ENCODE measurements around the gene TOP3A. TPM values are rescaled to one million over a fixed set of nuclear protein-coding genes. Genes with fewer than 3 reads are reported as not detected.
A peak's percentile ranks its signal among the peaks of the same experiment; 100 is the strongest.

The TOP3A gene
- total and polyA plus RNA-seq, 2 of the 4 experiments (the other 2 are of a cell fraction): 13.4 to 21.3 TPM

- WGBS, 2 experiments (ENCODE audit: extremely low coverage in 2 of 2, insufficient read length in 1 of 2): 67% methylated on average over 6 of the region's 11 CpGs; no CpG with 5 or more reads in 1 of the 2 experiments
- H3K14ac ChIP-seq (replicated peaks; ENCODE audit: low read depth, low read length): no peak overlapping the region
- ChIA-PET POLR2A (ENCODE audit: unreplicated experiment) (interaction anchor here (0.5 kb wide), 1 partner anchor 8 kb away, joined by 3 read pairs; no protein-coding TSS in a partner anchor), CTCF (no interaction called here)
- no TSS peak for BruUV-seq (replicated peaks)
- H2AK9ac ChIP-seq (replicated peaks; ENCODE audit: low read depth, low read length, poor library complexity): peak overlapping the region; percentile 50
- ATAC-seq (ENCODE audit: low read depth) (no peak), DNase-seq (no peak)
- peak overlapping the region; percentile 82 to 94; a peak in 3 of 4 replicates for H4K8ac ChIP-seq (ENCODE audit: low read depth in 2 of 2, low read length in 2 of 2)
- peak overlapping the region; percentile 45; the same call in 1 of the 2 replicates for H2AK5ac ChIP-seq (ENCODE audit: low read depth, low read length)
- H3K4me3 ChIP-seq (ENCODE audit: insufficient read depth, low read depth, low read length): peak overlapping the region; percentile 88
- peak overlapping the region; percentile 12 for H2AFZ ChIP-seq (replicated peaks; ENCODE audit: low read length, poor library complexity)
- H3K23ac ChIP-seq (ENCODE audit: low read depth, low read length): no peak overlapping the region
- H3K27ac ChIP-seq (ENCODE audit: insufficient read depth, low read length): peak overlapping the region; percentile 83; the same call in 1 of the 2 replicates
- intact Hi-C loops (cut with micrococcal nuclease) (no loop called here), dilution Hi-C loops (cut with HindIII; ENCODE audit: low sequenced_read_pairs, unreplicated experiment) (no loop called here), in situ Hi-C loops (cut with MboI; ENCODE audit: low sequenced_read_pairs) (no loop called here)
- no peak overlapping the region for H2BK120ac ChIP-seq (ENCODE audit: low read depth, low read length)
- no peak overlapping the region; the same call in 1 of the 2 replicates for H4K5ac ChIP-seq (ENCODE audit: low read depth, low read length)
- TF ChIP-seq MAZ (IDR thresholded peaks at IDR 0.05; ENCODE audit: borderline replicate concordance, low read depth, low read length) (no peak), MAFK (IDR thresholded peaks at IDR 0.05; ENCODE audit: low read depth, low read length) (no peak), CTCF (conservative IDR thresholded peaks at IDR 0.05; ENCODE audit: low read depth, low read length) (no peak), NFE2L2 (IDR thresholded peaks at IDR 0.05; ENCODE audit: low read depth, low read length) (no peak), SMC3 (IDR thresholded peaks at IDR 0.05; ENCODE audit: low read depth, low read length) (no peak), MXI1 (IDR thresholded peaks at IDR 0.05; ENCODE audit: borderline replicate concordance, low read depth, low read length) (no peak), RCOR1 (IDR thresholded peaks at IDR 0.05; ENCODE audit: insufficient replicate concordance, low read length) (no peak), ELK1 (IDR thresholded peaks at IDR 0.05; ENCODE audit: borderline replicate concordance, low read depth, low read length) (no peak), CHD1 (IDR thresholded peaks at IDR 0.05; ENCODE audit: low read depth, low read length) (no peak), USF2 (IDR thresholded peaks at IDR 0.05; ENCODE audit: low read depth, low read length) (no peak), BHLHE40 (IDR thresholded peaks at IDR 0.05; ENCODE audit: low read depth, low read length) (no peak), FOS (IDR thresholded peaks at IDR 0.05; ENCODE audit: low read depth, low read length) (no peak), POLR2A (IDR thresholded peaks at IDR 0.05; ENCODE audit: low read depth, low read length) (no peak), RFX5 (IDR thresholded peaks at IDR 0.05; ENCODE audit: low read depth, low read length) (no peak), RAD21 (IDR thresholded peaks at IDR 0.05; ENCODE audit: low read length) (no peak), CEBPB (IDR thresholded peaks at IDR 0.05; ENCODE audit: low read depth, low read length) (no peak)
- H3K4me1 ChIP-seq (ENCODE audit: control insufficient read depth, insufficient read depth, low read length): peaks cover 10% of the 10 kb centered on the region
- no peaks in the 10 kb centered on the region for H3K27me3 ChIP-seq (ENCODE audit: control insufficient read depth, insufficient read depth, low read length)
- H3K36me3 ChIP-seq (ENCODE audit: control insufficient read depth, insufficient read depth, low read length): peaks cover 30% of the 10 kb centered on the region
- H3K18ac ChIP-seq (ENCODE audit: low read depth, low read length): no peak overlapping the region
- peak overlapping the region; percentile 89 for H3K4me2 ChIP-seq (ENCODE audit: low read depth, low read length)
- no peak overlapping the region for H3K56ac ChIP-seq (ENCODE audit: extremely low read depth, insufficient read depth, low read length)
- H3K79me1 ChIP-seq (ENCODE audit: low read depth in 1 of 2, low read length in 2 of 2): peaks cover 26 to 93% of the 10 kb centered on the region in 2 experiments
- H3K9me1 ChIP-seq (ENCODE audit: insufficient read depth, low read length): peaks cover 23% of the 10 kb centered on the region
- no peak overlapping the region for H4K91ac ChIP-seq (ENCODE audit: insufficient read depth, low read depth, low read length)
- no peak overlapping the region for H2BK5ac ChIP-seq (ENCODE audit: low read depth, low read length, poor library complexity, severe bottlenecking)
- H4K20me1 ChIP-seq (ENCODE audit: insufficient read depth, low read length): peaks cover 50% of the 10 kb centered on the region
- no peaks in the 10 kb centered on the region for H3K9me3 ChIP-seq (ENCODE audit: control insufficient read depth, insufficient read depth, low read length)
- H2BK15ac ChIP-seq (ENCODE audit: low read depth, low read length): no peak overlapping the region
- no peak overlapping the region for H3K4ac ChIP-seq (ENCODE audit: low read depth, low read length)
- H3K9ac ChIP-seq (ENCODE audit: low read depth, low read length): peak overlapping the region; percentile 81; the same call in 1 of the 2 replicates
- no peak overlapping the region for H2BK20ac ChIP-seq (ENCODE audit: low read depth, low read length)
Observed at GRCh38 chr17:18315961-18316360, 1.2 kb upstream of the TOP3A start.

Data from IMR-90 (cell line).